ENCODE data around the gene MFGE8.

The MFGE8 gene

DNA sequence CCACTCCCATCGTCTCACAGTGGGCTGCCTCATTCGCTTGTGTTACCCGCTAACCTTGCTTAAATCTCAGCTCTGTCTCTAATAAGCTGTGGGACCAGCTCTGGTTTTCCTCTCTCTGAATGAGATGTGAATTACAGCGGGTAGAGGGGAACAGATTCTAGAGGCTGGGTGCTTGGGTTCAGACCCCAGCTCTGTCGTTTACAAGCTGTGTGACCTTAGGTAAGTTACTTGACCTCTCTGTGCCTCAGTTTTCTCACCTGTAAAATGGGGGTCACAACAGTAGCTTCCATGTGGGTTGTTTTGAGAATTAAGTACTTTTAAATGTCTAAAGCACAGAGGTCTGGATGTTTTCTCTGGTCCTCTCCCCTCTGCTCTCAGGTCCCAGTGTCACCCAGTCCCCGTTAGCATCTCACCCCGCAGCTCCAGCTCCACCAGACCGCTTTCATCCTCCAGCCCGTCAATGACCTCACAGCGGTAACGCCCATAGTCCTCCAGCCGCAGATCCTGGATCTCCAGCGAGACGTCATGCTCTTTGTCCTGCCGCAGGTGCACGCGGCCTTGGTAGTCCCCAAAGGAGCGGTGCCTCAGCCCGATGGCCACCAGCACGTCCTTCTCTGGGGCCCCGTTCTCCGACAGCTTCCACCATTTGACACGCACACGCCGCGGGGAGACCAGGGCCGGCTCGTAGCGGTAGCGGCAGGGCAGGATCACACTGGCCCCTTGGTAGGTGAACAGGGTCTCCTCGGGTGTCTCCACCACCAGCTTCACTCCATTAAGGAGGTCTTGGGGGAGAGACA is 32.0 kb downstream of the MFGE8 start:
- Mint-ChIP-seq H3K27ac (no peak overlapping the region), H3K4me3 (no peak overlapping the region), H3K9me3 (no peaks in the 10 kb centered on the region), H3K36me3 (ENCODE audit: low read depth) (no peaks in the 10 kb centered on the region), H3K27me3 (no peaks in the 10 kb centered on the region), H3K4me1 (ENCODE audit: low read depth) (no peaks in the 10 kb centered on the region)
- intact Hi-C loops (cut with micrococcal nuclease): no loop called here

DNA sequence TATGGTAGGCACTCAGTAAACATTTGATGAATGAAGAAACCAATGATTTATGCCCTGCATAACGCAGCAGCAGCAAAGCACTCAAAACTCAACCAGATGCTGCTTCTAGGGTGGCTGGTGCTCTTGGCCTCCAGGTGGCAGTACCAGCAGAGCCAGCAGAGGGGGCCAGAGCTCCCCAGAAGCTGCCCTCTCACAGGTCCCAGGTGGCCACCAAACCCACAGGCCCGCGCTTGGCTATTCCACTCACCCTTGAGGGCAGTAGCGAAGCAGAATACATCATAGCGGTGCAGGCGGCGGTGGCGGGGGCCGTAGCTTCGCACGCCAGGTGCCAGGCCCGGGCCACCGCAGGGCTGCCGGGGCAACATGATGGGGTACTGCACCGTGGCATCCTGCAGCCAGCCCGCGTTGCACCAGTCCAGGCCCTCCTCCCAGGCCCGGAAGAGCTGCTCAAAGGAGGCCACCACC is 34.4 kb downstream of the MFGE8 start:
- intact Hi-C loops (cut with micrococcal nuclease): no loop called here
- H3K36me3 Mint-ChIP-seq (ENCODE audit: low read depth): no peaks in the 10 kb centered on the region
- H3K9me3 Mint-ChIP-seq: no peaks in the 10 kb centered on the region
- H3K4me3 Mint-ChIP-seq: no peak overlapping the region
- no peaks in the 10 kb centered on the region for H3K4me1 Mint-ChIP-seq (ENCODE audit: low read depth)
- H3K27me3 Mint-ChIP-seq: no peaks in the 10 kb centered on the region
- no peak overlapping the region for H3K27ac Mint-ChIP-seq

DNA sequence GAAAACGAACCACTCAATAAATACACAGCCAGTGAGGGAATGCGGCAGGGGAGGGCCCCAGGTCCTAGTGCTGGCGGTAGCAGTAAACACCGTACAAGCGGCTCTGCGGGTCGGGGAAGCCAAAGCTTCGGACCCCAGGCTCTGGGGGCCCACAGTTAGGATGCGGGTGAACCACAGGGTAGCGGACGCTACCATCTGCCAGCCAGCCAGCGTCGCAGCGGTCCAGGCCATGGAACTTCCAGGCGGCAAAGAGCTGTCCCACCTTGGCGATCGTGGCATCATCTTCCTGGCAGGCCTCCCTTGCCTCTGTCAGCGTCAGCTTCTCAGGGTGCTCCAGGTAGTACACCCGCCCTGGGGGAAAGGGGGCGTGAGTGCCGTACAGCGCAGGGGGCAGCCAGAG is 35.3 kb downstream of the MFGE8 start:
- no peaks in the 10 kb centered on the region for H3K9me3 Mint-ChIP-seq

DNA sequence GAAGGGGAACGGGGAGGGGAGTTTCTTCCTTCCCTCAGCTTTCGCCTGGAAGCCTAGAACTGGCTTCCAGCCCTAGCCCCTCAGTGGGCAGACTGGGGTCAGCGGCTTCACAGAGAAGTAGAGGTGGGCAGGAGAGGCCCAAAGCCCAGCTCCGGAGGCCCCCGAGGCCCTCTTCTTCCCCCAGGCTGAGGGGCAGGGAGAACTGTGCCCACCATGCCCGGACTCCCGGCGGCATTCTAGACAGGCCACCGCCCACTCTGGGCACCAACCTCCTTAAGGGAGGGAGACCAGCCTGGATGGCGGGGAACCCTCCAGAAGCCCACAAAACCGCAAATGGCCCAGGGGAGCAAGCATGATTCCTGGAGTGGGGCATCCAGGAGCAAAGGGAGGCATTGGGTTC is 35.8 kb downstream of the MFGE8 start:
- H3K9me3 Mint-ChIP-seq: no peaks in the 10 kb centered on the region
- no peak overlapping the region for H3K4me3 Mint-ChIP-seq
- intact Hi-C loops (cut with micrococcal nuclease): no loop called here
- no peak overlapping the region for H3K27ac Mint-ChIP-seq
- H3K27me3 Mint-ChIP-seq: no peaks in the 10 kb centered on the region
- H3K36me3 Mint-ChIP-seq (ENCODE audit: low read depth): no peaks in the 10 kb centered on the region
- H3K4me1 Mint-ChIP-seq (ENCODE audit: low read depth): no peaks in the 10 kb centered on the region

More for the DNA sequence above, 35.3 kb downstream of the MFGE8 start:
- Mint-ChIP-seq H3K4me1 (ENCODE audit: low read depth) (no peaks in the 10 kb centered on the region), H3K27ac (no peak overlapping the region), H3K27me3 (no peaks in the 10 kb centered on the region), H3K4me3 (no peak overlapping the region), H3K36me3 (ENCODE audit: low read depth) (no peaks in the 10 kb centered on the region)
- intact Hi-C loops (cut with micrococcal nuclease): no loop called here

DNA sequence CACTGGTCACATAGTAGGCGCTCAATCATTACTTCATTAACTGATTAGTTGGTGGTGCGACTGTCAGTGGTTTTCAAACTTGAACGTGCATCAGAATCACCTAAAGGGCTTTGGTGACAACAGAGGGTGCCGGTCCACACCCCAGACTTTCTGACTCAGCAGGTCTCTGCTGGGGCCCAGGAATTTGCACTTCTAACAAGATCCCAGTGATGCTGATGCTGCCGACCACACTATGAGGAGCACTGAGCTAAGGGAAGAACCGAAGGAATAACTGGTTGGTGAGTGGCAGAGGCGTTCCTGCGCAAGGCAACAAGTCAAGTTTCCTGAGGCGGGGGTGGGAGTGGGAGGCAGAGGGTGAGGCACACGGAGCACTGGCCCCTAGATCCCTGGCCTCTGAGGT is 36.6 kb downstream of the MFGE8 start:
- intact Hi-C loops (cut with micrococcal nuclease): no loop called here
- H3K27ac Mint-ChIP-seq: no peak overlapping the region
- H3K27me3 Mint-ChIP-seq: peaks cover 2% of the 10 kb centered on the region
- no peaks in the 10 kb centered on the region for H3K4me1 Mint-ChIP-seq (ENCODE audit: low read depth)
- no peaks in the 10 kb centered on the region for H3K9me3 Mint-ChIP-seq
- no peak overlapping the region for H3K4me3 Mint-ChIP-seq
- H3K36me3 Mint-ChIP-seq (ENCODE audit: low read depth): no peaks in the 10 kb centered on the region

DNA sequence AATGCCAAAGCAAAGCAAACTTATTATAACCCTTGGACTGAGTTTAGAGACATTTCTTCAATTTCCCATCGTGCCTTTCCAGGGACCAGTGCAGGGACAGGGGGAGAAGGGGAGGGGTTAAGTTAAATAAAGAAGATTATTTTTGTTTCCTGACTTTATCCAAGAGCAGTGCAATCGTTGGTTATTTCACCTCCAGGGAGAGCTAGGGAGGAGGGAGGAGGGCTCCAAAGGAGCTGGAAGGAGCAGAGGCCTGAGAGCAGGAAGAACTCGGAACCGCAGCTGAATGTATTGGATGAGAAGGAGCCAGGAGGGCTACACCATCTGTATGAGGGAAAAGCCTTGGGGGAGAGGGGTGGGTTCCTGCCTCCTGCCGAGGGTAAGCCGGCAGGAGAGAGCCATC is 38.5 kb downstream of the MFGE8 start:
- H3K4me3 Mint-ChIP-seq: no peak overlapping the region
- H3K27ac Mint-ChIP-seq: no peak overlapping the region
- no peaks in the 10 kb centered on the region for H3K9me3 Mint-ChIP-seq
- no peaks in the 10 kb centered on the region for H3K4me1 Mint-ChIP-seq (ENCODE audit: low read depth)
- peaks cover 10% of the 10 kb centered on the region for H3K27me3 Mint-ChIP-seq
- H3K36me3 Mint-ChIP-seq (ENCODE audit: low read depth): no peaks in the 10 kb centered on the region
- intact Hi-C loops (cut with micrococcal nuclease): no loop called here

DNA sequence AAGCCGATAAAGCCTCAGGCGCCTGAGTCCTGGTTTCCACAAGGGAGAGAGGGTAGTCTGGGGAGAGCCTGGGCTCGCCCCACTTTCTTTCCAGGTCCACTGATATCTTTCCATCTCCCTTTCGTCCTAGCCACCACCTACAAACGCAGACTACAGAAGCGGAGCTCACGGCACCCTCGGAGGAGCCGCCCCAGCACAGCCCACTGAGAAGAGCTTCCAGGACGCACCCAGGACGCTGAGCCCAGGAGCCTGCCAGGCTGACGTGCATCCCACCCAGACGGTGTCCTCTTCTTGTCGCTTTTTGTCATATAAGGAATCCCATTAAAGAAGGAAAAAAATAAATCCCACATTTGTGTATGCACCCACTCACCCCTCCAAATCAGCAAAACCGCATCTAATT is 38.9 kb downstream of the MFGE8 start:
- Mint-ChIP-seq H3K4me1 (ENCODE audit: low read depth) (no peaks in the 10 kb centered on the region), H3K9me3 (no peaks in the 10 kb centered on the region), H3K27ac (no peak overlapping the region), H3K27me3 (peaks cover 10% of the 10 kb centered on the region), H3K4me3 (no peak overlapping the region), H3K36me3 (ENCODE audit: low read depth) (no peaks in the 10 kb centered on the region)
- intact Hi-C loops (cut with micrococcal nuclease): no loop called here

DNA sequence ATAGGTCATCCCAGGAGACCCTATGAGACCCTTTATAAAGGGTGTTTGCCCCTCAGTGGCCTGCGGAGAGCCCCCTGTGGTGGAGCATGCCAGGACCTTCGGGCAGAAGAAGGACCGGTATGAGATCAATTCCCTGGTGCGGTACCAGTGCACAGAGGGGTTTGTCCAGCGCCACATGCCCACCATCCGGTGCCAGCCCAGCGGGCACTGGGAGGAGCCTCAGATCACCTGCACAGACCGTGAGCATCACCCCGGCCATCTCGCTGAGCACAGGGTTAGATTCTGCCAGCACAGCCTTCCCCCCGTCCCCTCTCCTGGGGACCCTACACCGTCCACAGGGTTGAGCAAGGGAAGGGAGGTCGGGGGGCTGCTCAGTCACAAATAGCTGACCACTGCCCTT is 39.4 kb downstream of the MFGE8 start:
- Mint-ChIP-seq H3K4me3 (no peak overlapping the region), H3K36me3 (ENCODE audit: low read depth) (no peaks in the 10 kb centered on the region), H3K4me1 (ENCODE audit: low read depth) (no peaks in the 10 kb centered on the region), H3K27ac (no peak overlapping the region), H3K9me3 (no peaks in the 10 kb centered on the region), H3K27me3 (peaks cover 12% of the 10 kb centered on the region)
- intact Hi-C loops (cut with micrococcal nuclease): no loop called here

DNA sequence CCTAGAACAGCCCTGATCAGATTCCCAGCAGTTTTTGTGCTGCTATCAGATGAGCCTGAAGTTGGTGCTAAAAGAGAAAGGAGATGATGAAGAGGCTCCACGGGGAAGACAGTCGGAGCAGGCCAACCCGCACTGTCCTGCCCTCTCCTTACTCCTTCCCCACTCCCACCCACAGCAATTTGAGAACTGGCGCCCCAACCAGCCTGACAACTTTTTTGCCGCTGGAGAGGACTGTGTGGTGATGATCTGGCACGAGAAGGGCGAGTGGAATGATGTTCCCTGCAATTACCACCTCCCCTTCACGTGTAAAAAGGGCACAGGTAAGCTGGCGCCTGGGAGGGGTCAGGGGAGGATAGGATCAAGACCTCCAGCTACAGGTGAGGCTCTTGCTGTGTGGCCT is 40.5 kb downstream of the MFGE8 start:
- H3K4me1 Mint-ChIP-seq (ENCODE audit: low read depth): no peaks in the 10 kb centered on the region
- no peak overlapping the region for H3K27ac Mint-ChIP-seq
- intact Hi-C loops (cut with micrococcal nuclease): no loop called here
- no peaks in the 10 kb centered on the region for H3K9me3 Mint-ChIP-seq
- H3K4me3 Mint-ChIP-seq: no peak overlapping the region
- H3K36me3 Mint-ChIP-seq (ENCODE audit: low read depth): no peaks in the 10 kb centered on the region
- H3K27me3 Mint-ChIP-seq: peaks cover 13% of the 10 kb centered on the region

DNA sequence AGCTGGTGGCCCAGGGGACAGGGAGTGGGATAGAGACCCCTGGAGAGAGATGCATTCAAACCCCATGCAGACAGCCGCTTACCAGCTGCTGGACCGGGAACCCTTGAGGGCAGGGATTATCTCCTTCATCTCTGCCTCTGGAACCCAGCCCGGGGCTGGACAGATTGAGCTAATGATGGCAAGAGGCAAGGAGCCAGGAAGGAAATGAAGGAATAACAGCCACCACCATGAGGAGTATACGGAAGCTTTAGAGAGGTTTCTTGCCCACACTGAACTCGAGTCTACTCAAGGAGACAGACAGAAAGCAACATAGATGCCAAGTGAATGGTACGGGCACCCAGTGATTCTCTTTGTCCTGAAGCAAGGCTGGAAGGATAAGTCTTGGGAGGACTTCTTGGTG is 41.1 kb downstream of the MFGE8 start:
- Mint-ChIP-seq H3K9me3 (no peaks in the 10 kb centered on the region), H3K4me1 (ENCODE audit: low read depth) (no peaks in the 10 kb centered on the region), H3K27me3 (peaks cover 13% of the 10 kb centered on the region), H3K36me3 (ENCODE audit: low read depth) (no peaks in the 10 kb centered on the region), H3K4me3 (no peak overlapping the region), H3K27ac (no peak overlapping the region)
- intact Hi-C loops (cut with micrococcal nuclease): no loop called here

DNA sequence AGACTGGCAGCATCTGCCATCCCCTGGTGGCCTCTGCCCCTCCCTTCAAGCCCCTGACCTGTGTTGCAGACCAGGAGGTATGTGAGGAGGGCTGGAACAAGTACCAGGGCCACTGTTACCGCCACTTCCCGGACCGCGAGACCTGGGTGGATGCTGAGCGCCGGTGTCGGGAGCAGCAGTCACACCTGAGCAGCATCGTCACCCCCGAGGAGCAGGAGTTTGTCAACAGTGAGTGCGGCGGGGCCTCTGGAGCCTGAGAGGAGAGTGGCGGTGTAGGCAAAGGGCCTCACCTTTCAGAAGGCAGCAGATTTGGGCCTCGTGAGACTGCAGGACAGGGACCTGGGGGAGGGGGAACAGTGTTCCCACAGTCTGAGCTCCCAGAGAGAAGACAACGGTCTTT is 41.9 kb downstream of the MFGE8 start:
- H3K9me3 Mint-ChIP-seq: no peaks in the 10 kb centered on the region
- H3K27me3 Mint-ChIP-seq: peaks cover 13% of the 10 kb centered on the region
- intact Hi-C loops (cut with micrococcal nuclease): no loop called here
- no peaks in the 10 kb centered on the region for H3K4me1 Mint-ChIP-seq (ENCODE audit: low read depth)
- no peak overlapping the region for H3K27ac Mint-ChIP-seq
- H3K4me3 Mint-ChIP-seq: no peak overlapping the region
- H3K36me3 Mint-ChIP-seq (ENCODE audit: low read depth): no peaks in the 10 kb centered on the region

DNA sequence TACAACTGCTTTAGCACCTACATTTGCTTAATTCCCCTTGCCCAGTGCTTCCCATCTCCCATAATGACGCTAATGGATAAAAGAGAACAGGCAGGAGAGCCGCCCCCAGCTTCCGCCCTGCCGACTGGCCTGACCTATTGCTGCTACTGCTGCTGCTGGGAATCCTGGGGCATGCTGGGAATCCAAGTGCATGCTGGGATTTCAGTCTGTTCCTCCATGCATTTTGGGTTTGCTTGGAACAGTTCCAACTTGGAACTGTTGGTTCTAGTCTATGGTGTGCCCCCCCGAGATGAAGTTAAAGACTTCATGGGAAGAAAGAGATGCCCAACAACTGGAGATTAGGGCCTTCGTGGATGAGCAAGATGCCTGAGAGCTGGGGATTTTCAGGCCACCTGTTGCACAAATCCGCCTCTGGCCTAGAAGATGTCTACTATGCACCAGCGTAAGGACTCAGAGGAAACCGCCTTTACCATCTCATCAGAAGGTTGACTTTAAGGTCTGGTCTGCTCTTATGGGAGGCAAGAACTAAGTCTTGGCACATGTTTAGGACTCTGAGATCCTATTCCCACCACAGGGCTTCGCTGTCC is 46.8 kb downstream of the MFGE8 start:
- H3K27ac Mint-ChIP-seq: no peak overlapping the region
- no peaks in the 10 kb centered on the region for H3K4me1 Mint-ChIP-seq (ENCODE audit: low read depth)
- H3K9me3 Mint-ChIP-seq: no peaks in the 10 kb centered on the region
- H3K4me3 Mint-ChIP-seq: no peak overlapping the region
- intact Hi-C loops (cut with micrococcal nuclease): no loop called here
- H3K36me3 Mint-ChIP-seq (ENCODE audit: low read depth): no peaks in the 10 kb centered on the region
- H3K27me3 Mint-ChIP-seq: peaks cover 10% of the 10 kb centered on the region

DNA sequence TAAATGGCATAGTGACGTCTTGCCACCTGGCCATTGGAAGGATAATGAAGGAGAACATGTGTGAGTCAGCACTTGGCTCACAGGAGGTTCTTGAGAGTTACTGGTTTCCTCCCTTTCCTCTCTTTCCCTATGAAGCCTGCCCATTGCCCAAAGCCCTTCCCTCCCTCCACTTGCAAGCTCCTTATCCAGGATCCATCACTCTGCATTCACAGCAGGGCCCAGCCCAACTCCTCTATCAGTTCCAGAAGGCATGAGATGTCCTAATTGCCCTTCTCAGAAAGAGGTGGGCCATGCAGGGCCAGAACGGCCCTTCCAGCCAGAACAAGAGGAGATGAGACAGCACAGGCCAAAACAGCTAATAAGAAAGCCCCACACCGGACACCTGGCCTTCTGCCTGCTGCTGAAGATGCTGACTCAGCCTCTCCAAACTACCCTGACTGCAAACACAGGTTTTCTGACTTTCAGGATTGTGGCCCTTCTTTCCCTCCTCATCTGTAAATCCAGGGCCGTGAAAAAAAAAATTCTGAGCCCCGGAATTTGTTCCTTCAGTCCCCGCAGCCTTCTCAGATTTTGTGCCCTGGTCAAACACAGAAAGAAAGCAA is 47.6 kb downstream of the MFGE8 start:
- Mint-ChIP-seq H3K27me3 (peaks cover 8% of the 10 kb centered on the region), H3K4me1 (ENCODE audit: low read depth) (no peaks in the 10 kb centered on the region), H3K4me3 (no peak overlapping the region), H3K36me3 (ENCODE audit: low read depth) (no peaks in the 10 kb centered on the region), H3K9me3 (no peaks in the 10 kb centered on the region), H3K27ac (no peak overlapping the region)
- intact Hi-C loops (cut with micrococcal nuclease): no loop called here

DNA sequence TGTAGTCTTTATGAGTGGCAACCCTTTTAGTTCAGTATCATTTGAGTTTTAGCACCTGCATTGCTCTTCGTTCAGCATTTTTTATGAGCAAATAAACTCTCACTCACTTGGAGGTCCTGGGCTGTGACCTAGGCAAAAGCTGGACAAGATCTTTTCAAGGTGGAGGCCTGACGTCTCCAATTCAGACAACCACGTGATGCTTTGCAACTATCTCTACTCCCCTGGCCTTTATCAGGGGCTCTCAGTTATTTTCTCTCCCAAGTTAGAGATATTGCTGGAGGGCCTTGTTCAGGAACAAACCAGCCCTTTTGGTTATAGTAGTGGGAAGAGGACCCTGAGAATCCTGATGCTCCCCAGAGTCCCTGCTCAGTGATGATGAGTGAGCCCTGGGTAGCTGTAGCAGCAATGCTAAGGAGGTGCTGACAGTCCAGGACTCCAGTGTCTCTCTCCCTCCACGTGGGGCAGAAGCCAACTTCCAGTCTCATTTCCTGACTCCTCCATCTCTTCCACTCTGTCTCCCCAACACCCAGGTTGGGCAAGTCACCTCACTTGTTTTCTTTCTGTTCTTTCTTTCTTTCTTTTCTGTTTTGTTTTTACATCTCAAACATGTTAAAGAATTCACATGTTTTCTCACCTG is 48.2 kb downstream of the MFGE8 start:
- Mint-ChIP-seq H3K36me3 (ENCODE audit: low read depth) (no peaks in the 10 kb centered on the region), H3K4me1 (ENCODE audit: low read depth) (no peaks in the 10 kb centered on the region), H3K27ac (no peak overlapping the region), H3K27me3 (peaks cover 5% of the 10 kb centered on the region), H3K9me3 (no peaks in the 10 kb centered on the region), H3K4me3 (no peak overlapping the region)
- intact Hi-C loops (cut with micrococcal nuclease): no loop called here

Data from dendritic cell treated with granulocyte-macrophage colony-stimulating factor and Interleukin-4, amounts not matched to agents 40 ng/mL and 50 ng/mL, for 4 days (primary cell).